SK-MEL-5 (cell line): ENCODE results near the gene DCLK2. TPM values are rescaled to one million over a fixed set of nuclear protein-coding genes. Genes with fewer than 3 reads are reported as not detected.

ENCODE experiments used
- DNase-seq: peaks from one replicate; pipeline ENCODE4 v3.0.0-alpha.2; 2016; ENCODE audit warnings: low read depth, low spot score
- in situ Hi-C: cut with HindIII; loops from 2 replicates; pipeline ENCODE4 v1.10.0; 2016; ENCODE audit warnings: low sequenced_read_pairs, high pct_unique_total_duplicates, low pct_unique_long_range_greater_than_20kb
- small RNA-seq, 2 experiments: library from RNA; depleted of rRNA; stranded (forward); fragments of <200 nt; gene quantifications; one replicate each; pipeline ENCODE3, GENCODE V24; 2014
- total RNA-seq: library from RNA; depleted of rRNA; stranded (reverse); fragments of >200 nt; shearing (Covaris generic); gene quantifications from 2 replicates; pipeline ENCODE4 v1.2.3, GENCODE V29; 2014

DCLK2 gene
- total RNA-seq, 1 experiment from 2014 or later = 0.37 TPM

GRCh38 chr4:150302553-150302952 lies 224.3 kb downstream of the DCLK2 start:
- DNase-seq = no peak
- in situ Hi-C loops = no loop called here

- in situ Hi-C loops = no loop called here
- no peak for DNase-seq
Observed at GRCh38 chr4:150305995-150306394, 227.8 kb downstream of the DCLK2 start.

DNA sequence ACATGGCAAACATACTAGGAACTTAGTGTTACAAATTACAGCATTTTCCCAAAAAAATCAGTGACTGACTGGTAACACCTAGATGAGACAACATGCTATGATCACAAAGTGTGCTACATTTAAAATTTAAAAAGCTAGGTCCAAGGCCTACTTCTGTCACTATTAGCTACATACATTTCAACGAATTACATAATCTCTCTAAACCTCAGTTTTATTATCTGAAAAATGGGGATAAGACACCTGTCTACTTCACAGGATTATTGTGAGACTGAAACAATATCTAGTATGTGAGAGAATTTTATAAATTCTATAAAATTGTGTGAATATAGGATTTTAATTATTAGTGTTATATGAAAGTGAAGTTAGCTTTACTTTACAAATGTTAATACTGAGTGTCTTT lies 228.5 kb downstream of the DCLK2 start:
- in situ Hi-C loops = no loop called here
- no peak for DNase-seq

Small RNAs within 50 kb of the gene (small RNA-seq; reads per million reads assigned to genes)
- 0 reads per million in 2 experiments for gene RNU7-194P
